ENCODE measurements around the gene RASSF3. TPM values are rescaled to one million over a fixed set of nuclear protein-coding genes. Genes with fewer than 3 reads are reported as not detected.
A peak's percentile ranks its signal among the peaks of the same experiment; 100 is the strongest.

Gene RASSF3
- total and polyA plus RNA-seq, 2 donors = 9.4 to 22.8 TPM

DNA sequence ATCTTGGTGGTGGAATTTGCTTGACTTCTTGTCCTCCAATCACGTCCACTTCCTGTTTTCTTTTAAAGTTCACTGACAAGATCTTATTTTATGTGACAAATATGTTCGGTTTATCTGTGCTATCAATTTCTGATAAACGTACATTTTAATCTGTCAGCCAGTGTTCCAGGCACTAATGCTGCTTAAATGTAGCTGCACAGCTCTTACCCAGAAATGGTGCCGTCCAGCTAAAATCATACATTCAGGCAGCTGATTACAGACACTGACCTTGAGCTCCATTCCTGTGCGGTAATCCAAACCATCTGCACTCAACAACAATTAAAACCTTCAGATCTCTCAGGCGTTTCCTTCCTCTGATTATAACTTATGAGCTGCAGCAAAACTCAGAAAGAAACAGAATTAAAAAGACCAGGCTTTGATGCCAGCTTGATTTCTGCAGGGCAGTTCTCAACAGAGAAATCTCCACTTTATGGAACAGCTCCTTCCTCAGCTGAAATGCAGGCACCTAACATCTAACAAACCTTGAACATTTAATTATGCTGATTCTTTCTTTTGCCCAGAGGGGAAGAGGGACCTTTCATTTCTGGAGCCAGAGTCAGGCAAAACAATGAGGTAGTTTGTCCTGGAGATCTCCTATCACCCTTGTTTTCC lies 26.4 kb upstream of the RASSF3 start:
- Histone ChIP-seq H3K27ac (ENCODE audit: low read depth in 1 of 2, low read length in 1 of 2) (no peak overlapping the region), H3K4me3 (ENCODE audit: low read length in 2 of 2) (no peak overlapping the region), H3K27me3 (ENCODE audit: control insufficient read depth in 2 of 2, insufficient read depth in 1 of 2, low read length in 1 of 2) (no peaks in the 10 kb centered on the region), H3K36me3 (ENCODE audit: control insufficient read depth in 2 of 2, insufficient read depth in 2 of 2, low read length in 1 of 2) (no peaks in the 10 kb centered on the region), H3K4me1 (ENCODE audit: control insufficient read depth in 2 of 2, insufficient read depth in 2 of 2, low read length in 2 of 2) (peaks cover 7 to 18% of the 10 kb centered on the region in 2 donors), H3K9me3 (ENCODE audit: control insufficient read depth in 2 of 2, insufficient read depth in 1 of 2, low read length in 1 of 2) (no peaks in the 10 kb centered on the region)
- DNase-seq (ENCODE audit: low read depth in 6 of 9, low spot score in 9 of 9) = peak in 1 of 9 donors; percentile 34
- 10% methylated on average over 6 of the region's 6 CpGs for WGBS

- Histone ChIP-seq H3K9me3 (ENCODE audit: control insufficient read depth in 2 of 2, insufficient read depth in 1 of 2, low read length in 1 of 2) (no peaks in the 10 kb centered on the region), H3K36me3 (ENCODE audit: control insufficient read depth in 2 of 2, insufficient read depth in 2 of 2, low read length in 1 of 2) (no peaks in the 10 kb centered on the region), H3K27ac (ENCODE audit: low read depth in 1 of 2, low read length in 1 of 2) (no peak overlapping the region), H3K27me3 (ENCODE audit: control insufficient read depth in 2 of 2, insufficient read depth in 1 of 2, low read length in 1 of 2) (no peaks in the 10 kb centered on the region), H3K4me3 (ENCODE audit: low read length in 2 of 2) (no peak overlapping the region), H3K4me1 (ENCODE audit: control insufficient read depth in 2 of 2, insufficient read depth in 2 of 2, low read length in 2 of 2) (peaks cover 7 to 18% of the 10 kb centered on the region in 2 donors)
- WGBS = 97% methylated on average over 5 of the region's 5 CpGs
- DNase-seq (ENCODE audit: low read depth in 6 of 9, low spot score in 9 of 9) = no peak
Observed at GRCh38 chr12:64585104-64585503, 25.2 kb upstream of the RASSF3 start.

- H3K9me3 ChIP-seq (ENCODE audit: control insufficient read depth in 2 of 2, insufficient read depth in 1 of 2, low read length in 1 of 2) = no peaks in the 10 kb centered on the region
- peaks cover 7 to 18% of the 10 kb centered on the region in 2 donors for H3K4me1 ChIP-seq (ENCODE audit: control insufficient read depth in 2 of 2, insufficient read depth in 2 of 2, low read length in 2 of 2)
- H3K27me3 ChIP-seq (ENCODE audit: control insufficient read depth in 2 of 2, insufficient read depth in 1 of 2, low read length in 1 of 2) = no peaks in the 10 kb centered on the region
- no peaks in the 10 kb centered on the region for H3K36me3 ChIP-seq (ENCODE audit: control insufficient read depth in 2 of 2, insufficient read depth in 2 of 2, low read length in 1 of 2)
- no peak overlapping the region for H3K4me3 ChIP-seq (ENCODE audit: low read length in 2 of 2)
- WGBS = 95% methylated on average over 5 of the region's 5 CpGs
- H3K27ac ChIP-seq (ENCODE audit: low read depth in 1 of 2, low read length in 1 of 2) = no peak overlapping the region
- DNase-seq (ENCODE audit: low read depth in 6 of 9, low spot score in 9 of 9) = no peak
Observed at GRCh38 chr12:64587447-64587846, 22.8 kb upstream of the RASSF3 start.

- Histone ChIP-seq H3K4me1 (ENCODE audit: control insufficient read depth in 2 of 2, insufficient read depth in 2 of 2, low read length in 2 of 2) (peaks cover 0 to under 1% of the 10 kb centered on the region in 2 donors), H3K27ac (ENCODE audit: low read depth in 1 of 2, low read length in 1 of 2) (no peak overlapping the region), H3K36me3 (ENCODE audit: control insufficient read depth in 2 of 2, insufficient read depth in 2 of 2, low read length in 1 of 2) (no peaks in the 10 kb centered on the region), H3K27me3 (ENCODE audit: control insufficient read depth in 2 of 2, insufficient read depth in 1 of 2, low read length in 1 of 2) (no peaks in the 10 kb centered on the region), H3K4me3 (ENCODE audit: low read length in 2 of 2) (no peak overlapping the region), H3K9me3 (ENCODE audit: control insufficient read depth in 2 of 2, insufficient read depth in 1 of 2, low read length in 1 of 2) (no peaks in the 10 kb centered on the region)
- WGBS = 100% methylated on average over 1 of the region's 1 CpG
- DNase-seq (ENCODE audit: low read depth in 6 of 9, low spot score in 9 of 9) = no peak
Observed at GRCh38 chr12:64590183-64590582, 20.1 kb upstream of the RASSF3 start.

DNA sequence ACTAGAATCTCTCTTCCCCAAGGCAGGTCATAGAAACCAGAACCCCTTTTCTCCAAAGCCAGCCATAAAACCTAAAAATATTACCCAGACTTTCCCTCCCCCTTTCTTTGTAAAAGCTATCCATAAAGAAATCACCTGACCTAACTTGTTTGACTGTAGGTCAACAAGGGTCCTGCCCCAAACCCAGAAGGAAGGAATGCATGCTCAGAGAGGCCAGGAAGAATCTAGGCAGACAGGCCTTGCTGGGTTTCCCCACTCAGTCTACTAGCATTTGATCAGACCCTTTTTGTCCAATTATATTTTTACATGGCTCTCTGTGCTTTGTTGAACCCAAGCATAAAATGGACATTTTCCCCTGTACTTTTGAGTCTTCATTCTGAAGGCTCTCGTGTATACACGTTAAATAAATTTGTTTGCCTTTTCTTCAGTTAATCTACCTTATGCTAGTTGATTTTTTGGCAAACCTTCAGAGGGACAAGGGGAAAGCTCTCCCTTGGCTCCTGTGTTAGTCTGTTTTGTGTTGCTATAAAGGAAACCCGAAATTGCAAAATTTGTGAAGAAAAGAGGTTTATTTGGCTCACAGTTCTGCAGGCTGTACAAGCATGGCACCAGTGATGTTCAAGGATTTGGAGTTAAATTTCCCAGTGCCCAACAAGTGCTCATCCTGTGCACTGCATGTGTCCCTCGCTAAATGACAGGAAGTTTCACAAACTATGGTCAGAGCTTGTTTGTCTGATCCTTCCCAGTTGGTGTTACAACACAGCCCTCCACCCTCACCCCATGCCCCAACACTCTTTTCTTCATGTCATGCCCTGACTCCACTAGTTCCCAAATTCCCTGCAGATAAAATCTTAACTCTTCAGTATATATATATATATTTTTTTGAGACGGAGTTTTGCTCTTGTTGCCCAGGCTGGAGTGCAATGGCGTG lies 14.2 kb upstream of the RASSF3 start:
- 96% methylated on average over 6 of the region's 6 CpGs for WGBS
- Histone ChIP-seq H3K4me1 (ENCODE audit: control insufficient read depth in 2 of 2, insufficient read depth in 2 of 2, low read length in 2 of 2) (peaks cover 5 to 6% of the 10 kb centered on the region in 2 donors), H3K36me3 (ENCODE audit: control insufficient read depth in 2 of 2, insufficient read depth in 2 of 2, low read length in 1 of 2) (no peaks in the 10 kb centered on the region), H3K27me3 (ENCODE audit: control insufficient read depth in 2 of 2, insufficient read depth in 1 of 2, low read length in 1 of 2) (peaks cover 2 to 4% of the 10 kb centered on the region in 2 donors), H3K27ac (ENCODE audit: low read depth in 1 of 2, low read length in 1 of 2) (no peak overlapping the region), H3K9me3 (ENCODE audit: control insufficient read depth in 2 of 2, insufficient read depth in 1 of 2, low read length in 1 of 2) (no peaks in the 10 kb centered on the region), H3K4me3 (ENCODE audit: low read length in 2 of 2) (no peak overlapping the region)
- no peak for DNase-seq (ENCODE audit: low read depth in 6 of 9, low spot score in 9 of 9)

DNA sequence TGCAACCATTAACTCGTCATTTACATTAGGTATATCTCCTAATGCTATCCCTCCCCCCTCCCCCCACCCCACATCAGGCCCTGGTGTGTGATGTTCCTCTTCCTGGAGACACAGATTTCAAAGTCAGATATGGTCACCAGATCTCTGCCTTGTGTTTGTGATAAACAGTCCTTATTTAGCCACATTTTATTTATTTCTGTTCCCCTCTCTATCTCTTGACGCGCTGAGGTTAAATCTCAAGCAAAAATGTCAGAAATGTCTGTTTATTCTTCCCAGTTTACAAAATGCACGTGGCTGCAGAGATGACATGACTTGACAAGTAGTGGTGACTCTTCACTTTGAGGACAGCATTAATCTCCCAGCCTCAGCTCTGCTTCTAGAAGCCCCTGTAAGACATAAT lies 11.5 kb upstream of the RASSF3 start:
- Histone ChIP-seq H3K4me3 (ENCODE audit: low read length in 2 of 2) (no peak overlapping the region), H3K27ac (ENCODE audit: low read depth in 1 of 2, low read length in 1 of 2) (no peak overlapping the region), H3K4me1 (ENCODE audit: control insufficient read depth in 2 of 2, insufficient read depth in 2 of 2, low read length in 2 of 2) (peaks cover 5 to 6% of the 10 kb centered on the region in 2 donors), H3K9me3 (ENCODE audit: control insufficient read depth in 2 of 2, insufficient read depth in 1 of 2, low read length in 1 of 2) (no peaks in the 10 kb centered on the region), H3K27me3 (ENCODE audit: control insufficient read depth in 2 of 2, insufficient read depth in 1 of 2, low read length in 1 of 2) (peaks cover 2 to 4% of the 10 kb centered on the region in 2 donors), H3K36me3 (ENCODE audit: control insufficient read depth in 2 of 2, insufficient read depth in 2 of 2, low read length in 1 of 2) (no peaks in the 10 kb centered on the region)
- 33% methylated on average over 4 of the region's 4 CpGs for WGBS
- no peak for DNase-seq (ENCODE audit: low read depth in 6 of 9, low spot score in 9 of 9)

DNA sequence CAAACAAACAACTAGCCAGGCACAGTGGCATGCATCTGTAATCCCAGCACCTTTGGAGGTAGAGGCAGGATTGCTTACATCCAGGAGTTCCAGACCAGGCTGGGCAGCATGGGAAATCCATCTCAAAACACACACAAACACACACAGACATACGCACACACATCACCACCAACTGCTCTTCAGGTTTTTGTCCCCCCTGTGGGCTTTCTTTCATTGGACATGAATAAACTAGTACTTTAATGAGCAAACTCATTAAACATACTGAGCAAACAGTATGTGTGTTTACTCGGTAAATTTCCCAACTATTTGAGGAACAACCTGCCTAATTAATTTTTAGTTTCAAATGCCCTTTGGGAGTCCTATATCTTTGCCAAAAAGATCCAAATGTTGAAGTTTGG lies 10.1 kb upstream of the RASSF3 start:
- Histone ChIP-seq H3K27ac (ENCODE audit: low read depth in 1 of 2, low read length in 1 of 2) (no peak overlapping the region), H3K9me3 (ENCODE audit: control insufficient read depth in 2 of 2, insufficient read depth in 1 of 2, low read length in 1 of 2) (no peaks in the 10 kb centered on the region), H3K4me1 (ENCODE audit: control insufficient read depth in 2 of 2, insufficient read depth in 2 of 2, low read length in 2 of 2) (peaks cover 5 to 6% of the 10 kb centered on the region in 2 donors), H3K4me3 (ENCODE audit: low read length in 2 of 2) (no peak overlapping the region), H3K27me3 (ENCODE audit: control insufficient read depth in 2 of 2, insufficient read depth in 1 of 2, low read length in 1 of 2) (peaks cover 2 to 4% of the 10 kb centered on the region in 2 donors), H3K36me3 (ENCODE audit: control insufficient read depth in 2 of 2, insufficient read depth in 2 of 2, low read length in 1 of 2) (no peaks in the 10 kb centered on the region)
- 88% methylated on average over 2 of the region's 2 CpGs for WGBS
- DNase-seq (ENCODE audit: low read depth in 6 of 9, low spot score in 9 of 9) = no peak

DNA sequence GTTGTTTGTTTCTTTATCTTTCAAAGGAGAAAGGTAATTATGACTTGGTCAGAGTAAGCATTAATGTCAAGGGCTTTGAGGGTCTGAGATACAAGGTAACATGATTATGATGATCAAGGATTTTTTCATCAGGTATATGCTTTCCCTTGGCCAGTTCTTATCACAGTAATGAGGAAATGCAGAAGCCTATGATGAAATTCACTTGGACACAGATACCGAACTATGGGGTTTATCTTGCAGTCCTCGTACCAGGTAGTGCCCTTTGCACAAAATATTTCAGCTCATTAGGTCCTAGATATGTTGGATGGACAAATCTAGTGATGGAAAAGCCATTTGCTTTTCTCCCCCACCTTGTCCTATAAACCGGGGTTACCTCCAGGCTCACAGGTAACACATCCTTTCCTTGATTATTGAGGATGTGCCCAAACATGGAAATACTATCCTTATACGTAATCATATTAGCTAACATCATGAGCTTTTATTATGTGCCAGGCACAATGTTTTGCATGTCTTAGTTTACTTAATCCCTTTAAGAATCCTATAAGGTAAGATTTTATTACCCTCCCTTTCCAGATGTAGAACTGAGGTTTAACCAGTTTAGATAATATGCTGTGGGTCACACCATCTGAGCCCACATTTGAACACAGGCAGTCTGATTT lies 7.0 kb upstream of the RASSF3 start:
- no peaks in the 10 kb centered on the region for H3K9me3 ChIP-seq (ENCODE audit: control insufficient read depth in 2 of 2, insufficient read depth in 1 of 2, low read length in 1 of 2)
- WGBS = 95% methylated on average over 4 of the region's 4 CpGs
- peaks cover 2 to 3% of the 10 kb centered on the region in 2 donors for H3K27me3 ChIP-seq (ENCODE audit: control insufficient read depth in 2 of 2, insufficient read depth in 1 of 2, low read length in 1 of 2)
- DNase-seq (ENCODE audit: low read depth in 6 of 9, low spot score in 9 of 9) = no peak
- peaks cover 3 to 6% of the 10 kb centered on the region in 2 donors for H3K4me1 ChIP-seq (ENCODE audit: control insufficient read depth in 2 of 2, insufficient read depth in 2 of 2, low read length in 2 of 2)
- H3K27ac ChIP-seq (ENCODE audit: low read depth in 1 of 2, low read length in 1 of 2) = no peak overlapping the region
- H3K36me3 ChIP-seq (ENCODE audit: control insufficient read depth in 2 of 2, insufficient read depth in 2 of 2, low read length in 1 of 2) = no peaks in the 10 kb centered on the region
- no peak overlapping the region for H3K4me3 ChIP-seq (ENCODE audit: low read length in 2 of 2)

All from thymus (tissue), 11 donors.